ENCODE results near the gene GPR89B.
"Not testable (repeated sequence)": the region's sequence is repeated elsewhere in the genome, so short reads cannot be mapped to it uniquely, and the experiment has no call there.

DNA sequence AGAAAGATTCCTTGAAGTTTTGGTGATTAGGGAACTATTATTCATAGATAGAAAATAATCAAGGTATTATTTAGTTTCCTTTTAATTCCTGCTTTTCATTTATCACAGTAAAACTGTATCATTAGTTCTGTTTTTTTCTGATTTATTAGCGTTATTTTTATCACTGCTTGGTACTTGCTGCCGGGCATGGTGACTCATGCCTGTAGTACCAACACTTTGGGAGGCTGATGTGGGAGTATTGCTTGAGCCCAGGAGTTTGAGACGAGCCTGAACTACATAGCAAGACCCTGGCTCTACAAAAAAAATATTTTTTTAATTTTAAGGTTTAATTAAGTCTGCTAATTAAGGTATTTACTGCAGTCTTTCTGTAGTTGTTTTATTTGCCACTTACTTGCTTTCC is 59.7 kb downstream of the GPR89B start:
- TF ChIP-seq, protein P1, sequence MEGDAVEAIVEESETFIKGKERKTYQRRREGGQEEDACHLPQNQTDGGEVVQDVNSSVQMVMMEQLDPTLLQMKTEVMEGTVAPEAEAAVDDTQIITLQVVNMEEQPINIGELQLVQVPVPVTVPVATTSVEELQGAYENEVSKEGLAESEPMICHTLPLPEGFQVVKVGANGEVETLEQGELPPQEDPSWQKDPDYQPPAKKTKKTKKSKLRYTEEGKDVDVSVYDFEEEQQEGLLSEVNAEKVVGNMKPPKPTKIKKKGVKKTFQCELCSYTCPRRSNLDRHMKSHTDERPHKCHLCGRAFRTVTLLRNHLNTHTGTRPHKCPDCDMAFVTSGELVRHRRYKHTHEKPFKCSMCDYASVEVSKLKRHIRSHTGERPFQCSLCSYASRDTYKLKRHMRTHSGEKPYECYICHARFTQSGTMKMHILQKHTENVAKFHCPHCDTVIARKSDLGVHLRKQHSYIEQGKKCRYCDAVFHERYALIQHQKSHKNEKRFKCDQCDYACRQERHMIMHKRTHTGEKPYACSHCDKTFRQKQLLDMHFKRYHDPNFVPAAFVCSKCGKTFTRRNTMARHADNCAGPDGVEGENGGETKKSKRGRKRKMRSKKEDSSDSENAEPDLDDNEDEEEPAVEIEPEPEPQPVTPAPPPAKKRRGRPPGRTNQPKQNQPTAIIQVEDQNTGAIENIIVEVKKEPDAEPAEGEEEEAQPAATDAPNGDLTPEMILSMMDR (IDR thresholded peaks at IDR 0.05): not testable (repeated sequence)
- TF ChIP-seq EP300, POLR2A (IDR thresholded peaks at IDR 0.05): not testable (repeated sequence)

Data from tibial nerve (tissue), 4 donors.